Measurements from ENCODE around the gene LSS. TPM values are rescaled to one million over a fixed set of nuclear protein-coding genes. Genes with fewer than 3 reads are reported as not detected.

The LSS gene
- total RNA-seq, 1 experiment from 2014 or later, result 45.7 TPM

GRCh38 chr21:46210378-46211136 lies 18.0 kb downstream of the LSS start:
- intact Hi-C loops (cut with micrococcal nuclease), result no loop called here
- peak; percentile 31; the same call in 1 of the 2 replicates for ATAC-seq
- TF ChIP-seq CTCF (conservative IDR thresholded peaks at IDR 0.05; ENCODE audit: low read depth, low read length) (peak; percentile 49; the same call in 1 of the 2 replicates), EZH2 (IDR thresholded peaks at IDR 0.05; ENCODE audit: low read length, unreplicated experiment) (no peak), EZH2phosphoT487 (IDR thresholded peaks at IDR 0.05; ENCODE audit: borderline replicate concordance, low read length) (no peak)
- BruUV-seq (replicated peaks), result no TSS peak
- Histone ChIP-seq H3K9ac (ENCODE audit: low read length) (no peak overlapping the region), H3K9me3 (ENCODE audit: low read length) (no peaks in the 10 kb centered on the region), H3K4me3 (ENCODE audit: low read length) (no peak overlapping the region), H4K20me1 (ENCODE audit: low read length) (no peaks in the 10 kb centered on the region), H2AFZ (ENCODE audit: low read length) (no peak overlapping the region), H3F3A (ENCODE audit: low read length, unreplicated experiment) (no peaks in the 10 kb centered on the region), H3K4me1 (ENCODE audit: insufficient read depth, low read length) (no peaks in the 10 kb centered on the region), H3K36me3 (ENCODE audit: low read depth, low read length) (no peaks in the 10 kb centered on the region; the same call in 1 of the 2 replicates), H3K27me3 (ENCODE audit: low read length) (no peaks in the 10 kb centered on the region), H3K27ac (ENCODE audit: low read length) (no peak overlapping the region), H3K9me2 (replicated peaks; ENCODE audit: low read length) (no peaks in the 10 kb centered on the region), H3K4me2 (ENCODE audit: low read length) (no peak overlapping the region), H3K79me2 (ENCODE audit: low read length) (no peaks in the 10 kb centered on the region)
- DNase-seq, result no peak
- CTCF ChIA-PET, result no interaction called here
- POLR2A ChIA-PET (ENCODE audit: unreplicated experiment), result no interaction called here

- no peak overlapping the region for H3K9ac ChIP-seq (ENCODE audit: low read length)
- H3K4me2 ChIP-seq (ENCODE audit: low read length), result no peak overlapping the region
- H3K9me3 ChIP-seq (ENCODE audit: low read length), result no peaks in the 10 kb centered on the region
- H3K36me3 ChIP-seq (ENCODE audit: low read depth, low read length), result peaks cover 5% of the 10 kb centered on the region; the same call in 1 of the 2 replicates
- no peaks in the 10 kb centered on the region for H3F3A ChIP-seq (ENCODE audit: low read length, unreplicated experiment)
- no peak overlapping the region for H3K4me3 ChIP-seq (ENCODE audit: low read length)
- ATAC-seq, result no peak
- POLR2A ChIA-PET (ENCODE audit: unreplicated experiment), result no interaction called here
- BruUV-seq (replicated peaks), result no TSS peak
- no peaks in the 10 kb centered on the region for H4K20me1 ChIP-seq (ENCODE audit: low read length)
- no peak for DNase-seq
- H3K27ac ChIP-seq (ENCODE audit: low read length), result no peak overlapping the region
- H3K9me2 ChIP-seq (replicated peaks; ENCODE audit: low read length), result no peaks in the 10 kb centered on the region
- CTCF ChIA-PET, result no interaction called here
- intact Hi-C loops (cut with micrococcal nuclease), result no loop called here
- no peak for TF ChIP-seq CTCF (conservative IDR thresholded peaks at IDR 0.05; ENCODE audit: low read depth, low read length)
- TF ChIP-seq EZH2phosphoT487 (IDR thresholded peaks at IDR 0.05; ENCODE audit: borderline replicate concordance, low read length), result no peak
- TF ChIP-seq EZH2 (IDR thresholded peaks at IDR 0.05; ENCODE audit: low read length, unreplicated experiment), result no peak
- H3K79me2 ChIP-seq (ENCODE audit: low read length), result no peaks in the 10 kb centered on the region
- H3K27me3 ChIP-seq (ENCODE audit: low read length), result no peaks in the 10 kb centered on the region
- H2AFZ ChIP-seq (ENCODE audit: low read length), result no peak overlapping the region
- H3K4me1 ChIP-seq (ENCODE audit: insufficient read depth, low read length), result no peaks in the 10 kb centered on the region
Measured at GRCh38 chr21:46208761-46209721, 19.5 kb downstream of the LSS start.
